NCI-H748 treated with DMSO at 0.1 percent for 48 hours (cell line): ENCODE data around the gene PGM3.
"Not testable (repeated sequence)": the region's sequence is repeated elsewhere in the genome, so short reads cannot be mapped to it uniquely, and the experiment has no call there.

ENCODE experiments used
- DNase-seq: peaks from one replicate; lab custom pipeline; 2025; lab: John Stamatoyannopoulos, UW

Gene PGM3

GRCh38 chr6:83192871-83193746 lies at the start of gene PGM3, which contains the start of gene RWDD2A:
PGM3 (minus strand) TSS chr6:83193265; CDS start chr6:83191012, 2,253 bp downstream.
RWDD2A (plus strand) TSS chr6:83193357; CDS start chr6:83194452, 1,095 bp downstream.
- DNase-seq, result peak; percentile 61

- no peak for DNase-seq
These were observed 38.1 kb upstream of the PGM3 start for GRCh38 chr6:83231146-83231545.

DNA sequence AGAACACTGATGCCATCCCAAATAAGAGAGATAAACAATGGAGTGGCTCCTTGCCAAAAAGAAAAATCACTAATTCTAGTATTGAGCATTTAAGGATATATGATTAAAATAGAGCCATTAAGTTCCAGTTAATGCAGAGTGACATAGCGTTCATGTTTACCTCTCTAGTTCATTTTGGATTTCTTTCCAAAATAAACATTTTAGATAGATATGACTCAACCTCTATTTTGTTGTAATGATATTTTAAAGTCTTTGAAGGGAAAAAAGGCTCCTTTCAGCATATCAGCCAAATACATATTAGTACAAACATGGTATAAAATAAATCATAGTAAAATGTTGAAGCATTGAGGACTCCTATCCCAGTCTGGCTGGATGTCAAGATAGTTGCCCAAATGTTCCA lies 33.5 kb upstream of the PGM3 start:
- no peak for DNase-seq

DNA sequence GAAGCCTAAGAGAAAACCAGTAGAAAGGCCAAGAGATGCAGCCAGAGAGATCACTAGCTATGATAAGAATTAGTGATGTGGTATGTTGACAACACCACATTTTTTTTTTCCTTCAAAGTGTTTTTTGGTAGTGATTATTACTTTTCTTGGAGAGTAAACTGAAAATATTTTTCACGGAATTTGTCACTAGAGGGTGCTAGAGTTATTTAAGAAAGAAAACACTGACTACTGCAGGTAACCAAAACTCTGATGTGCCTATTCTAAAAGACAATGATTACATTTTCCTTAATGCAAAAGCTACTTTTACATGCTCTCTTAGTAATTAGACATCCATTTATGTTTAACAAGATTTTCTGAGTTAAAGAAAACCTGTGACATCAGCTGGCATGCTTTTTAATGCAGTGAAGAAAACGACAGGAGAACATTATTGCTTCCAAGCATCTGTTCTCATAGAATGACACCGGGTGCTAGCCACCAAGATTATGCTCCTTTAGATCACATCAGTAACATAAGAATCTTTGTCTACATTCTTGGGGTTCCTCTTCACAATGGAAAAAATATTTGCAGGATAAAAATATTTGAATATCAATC lies 28.9 kb upstream of the PGM3 start:
- peak; percentile 53 for DNase-seq

GRCh38 chr6:83221276-83221675 lies 28.2 kb upstream of the PGM3 start:
- no peak for DNase-seq

- no peak for DNase-seq
These were observed 27.1 kb upstream of the PGM3 start for GRCh38 chr6:83220121-83220520.

- no peak for DNase-seq
These were observed 25.6 kb upstream of the PGM3 start for GRCh38 chr6:83218646-83219045.

GRCh38 chr6:83216806-83217205 lies 23.7 kb upstream of the PGM3 start:
- no peak for DNase-seq

GRCh38 chr6:83215131-83216047 lies 22.3 kb upstream of the PGM3 start:
- peak; percentile 67 for DNase-seq

- DNase-seq, result no peak
These were observed 9.0 kb upstream of the PGM3 start for GRCh38 chr6:83202031-83202430.

GRCh38 chr6:83199863-83200225 lies 6.8 kb upstream of the PGM3 start:
- no peak for DNase-seq

DNA sequence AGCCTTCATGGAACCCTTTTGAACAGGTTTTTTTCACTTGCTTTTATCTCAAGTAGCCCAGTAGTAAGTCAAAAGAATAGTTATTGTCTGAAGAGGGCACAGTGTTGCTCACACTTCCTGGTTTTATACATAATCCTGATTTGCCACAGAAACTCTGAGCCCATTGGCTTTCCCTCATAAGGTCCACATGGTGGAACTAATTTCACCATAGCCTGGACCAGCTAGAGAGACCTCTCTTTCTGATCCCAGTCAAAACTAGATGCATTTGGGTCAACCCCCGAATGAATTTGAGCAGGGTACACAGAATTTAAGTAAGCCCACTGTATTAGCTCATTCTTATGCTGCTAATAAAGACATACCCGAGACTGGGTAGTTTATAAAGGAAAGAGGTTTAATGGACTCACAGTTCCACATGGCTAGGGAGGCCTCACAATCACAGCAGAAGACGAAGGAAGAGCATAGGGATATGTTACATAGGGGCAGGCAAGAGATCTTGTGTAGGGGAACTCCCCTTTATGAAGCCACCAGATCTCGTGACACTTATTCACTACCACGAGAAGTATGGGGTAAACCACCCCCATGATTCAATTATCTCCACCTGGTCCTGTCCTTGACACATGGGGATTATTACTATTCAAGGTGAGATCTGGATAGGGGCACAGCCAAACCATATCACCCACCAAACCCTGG lies 6.3 kb upstream of the PGM3 start:
- DNase-seq, result no peak

DNA sequence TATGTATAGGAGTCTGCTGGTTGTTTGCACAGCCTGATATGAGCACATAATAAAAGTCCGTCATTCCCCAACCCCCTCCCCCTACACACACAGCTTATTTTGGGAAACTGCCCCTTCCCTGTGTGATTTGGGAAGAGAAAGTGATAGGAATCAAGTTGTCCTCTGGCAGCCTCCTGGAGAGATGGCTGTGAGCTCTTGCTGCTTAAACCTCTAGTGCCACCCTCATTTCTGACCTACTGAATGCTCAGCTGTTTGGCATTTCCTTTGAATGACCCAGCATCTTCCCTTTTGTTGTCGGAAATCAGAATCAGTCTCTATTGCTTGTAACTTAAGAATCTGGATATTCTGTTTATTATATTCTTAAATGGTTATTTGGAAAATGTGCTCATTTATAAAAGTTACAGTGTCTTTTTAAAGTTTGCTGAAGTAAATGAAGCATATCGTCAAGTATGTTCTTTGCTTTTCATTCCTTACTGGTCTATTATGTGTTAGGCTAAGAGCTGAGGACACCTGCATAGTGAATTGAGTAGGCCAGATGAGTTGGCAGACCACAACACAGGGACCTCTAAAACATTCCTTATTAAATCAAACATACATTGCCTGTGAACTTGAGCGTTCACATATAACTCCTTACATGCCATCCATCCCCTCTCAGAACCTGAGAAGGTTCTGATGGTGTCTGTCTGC lies 5.6 kb upstream of the PGM3 start:
- no peak for DNase-seq

DNA sequence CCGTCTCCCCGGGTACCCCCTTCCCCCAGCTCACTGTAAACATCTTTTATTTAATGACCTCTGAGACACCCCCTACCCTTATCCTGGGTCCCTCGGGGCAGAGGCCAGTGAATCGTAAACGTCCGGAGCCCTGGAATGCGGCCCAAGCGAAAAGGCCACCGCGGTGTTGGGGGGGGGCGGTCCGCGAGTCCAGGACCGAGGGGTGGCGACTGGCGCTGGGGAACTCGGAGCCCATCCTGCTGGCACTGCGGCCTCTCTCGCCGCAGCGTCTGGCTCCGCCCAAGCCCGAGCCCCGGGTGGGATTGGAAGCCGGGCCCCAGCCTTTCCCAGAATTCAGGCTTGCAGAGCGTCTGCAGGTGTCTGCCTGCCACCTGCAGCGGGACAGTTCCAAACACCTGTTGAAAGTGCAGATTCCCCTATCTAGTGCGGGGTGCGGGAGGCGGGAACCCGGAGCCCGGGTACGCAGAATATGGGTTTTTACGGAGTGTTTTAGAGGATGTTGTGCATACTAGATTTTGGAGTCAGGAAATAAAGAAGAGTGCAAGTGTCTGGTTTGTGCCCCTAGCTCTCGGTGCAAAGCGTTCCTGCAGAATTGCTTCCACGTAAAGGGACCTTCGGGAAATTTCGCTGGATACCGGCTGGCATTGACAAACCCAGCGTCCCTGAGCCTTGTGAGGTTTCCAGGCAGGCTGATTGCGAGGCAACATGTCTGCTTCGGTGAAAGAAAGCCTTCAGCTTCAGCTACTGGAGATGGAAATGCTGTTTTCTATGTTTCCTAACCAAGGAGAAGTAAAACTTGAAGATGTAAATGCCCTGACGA lies 892 bp upstream of the PGM3 start:
- peak; percentile 40 for DNase-seq

DNA sequence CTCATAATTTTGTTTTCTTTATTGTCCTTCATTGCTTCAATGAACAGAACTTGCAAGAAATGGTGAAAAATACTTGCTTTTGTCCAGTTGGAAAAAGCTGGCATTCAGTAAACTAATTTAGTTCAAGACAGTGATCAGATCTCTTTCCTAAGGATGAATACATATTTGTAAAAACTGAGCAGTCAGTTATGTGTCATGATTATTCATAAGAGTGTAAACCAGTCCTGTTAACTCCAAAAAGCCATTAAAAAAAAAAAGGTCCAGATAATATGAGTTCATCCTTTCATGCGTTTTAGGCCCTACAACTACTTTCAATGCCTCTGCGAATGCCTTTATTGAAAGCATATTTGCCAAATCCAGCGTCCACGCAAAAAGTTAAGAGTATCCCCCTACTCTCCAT lies 609 bp downstream of the PGM3 start:
- DNase-seq, result no peak

DNA sequence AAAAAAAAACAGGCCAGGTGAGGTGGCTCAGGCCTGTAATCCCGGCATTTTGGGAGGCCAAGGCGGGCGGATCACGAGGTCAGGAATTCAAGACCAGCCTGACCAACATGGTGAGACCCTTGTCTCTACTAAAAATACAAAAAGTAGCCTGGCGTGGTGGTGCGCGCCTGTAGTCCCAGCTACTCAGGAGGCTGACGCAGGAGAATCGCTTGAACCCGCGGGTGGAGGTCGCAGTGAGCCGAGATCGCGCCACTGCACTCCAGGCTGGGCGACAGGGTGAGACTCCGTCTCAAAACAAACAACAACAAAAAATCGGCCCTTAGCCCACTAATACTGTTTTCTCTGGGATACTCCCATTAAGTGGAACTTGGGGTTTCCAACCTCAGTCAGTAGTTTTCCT lies 1.1 kb downstream of the PGM3 start:
- DNase-seq, result not testable (repeated sequence)

GRCh38 chr6:83190626-83191025 lies 2.4 kb downstream of the PGM3 start:
- DNase-seq, result no peak

DNA sequence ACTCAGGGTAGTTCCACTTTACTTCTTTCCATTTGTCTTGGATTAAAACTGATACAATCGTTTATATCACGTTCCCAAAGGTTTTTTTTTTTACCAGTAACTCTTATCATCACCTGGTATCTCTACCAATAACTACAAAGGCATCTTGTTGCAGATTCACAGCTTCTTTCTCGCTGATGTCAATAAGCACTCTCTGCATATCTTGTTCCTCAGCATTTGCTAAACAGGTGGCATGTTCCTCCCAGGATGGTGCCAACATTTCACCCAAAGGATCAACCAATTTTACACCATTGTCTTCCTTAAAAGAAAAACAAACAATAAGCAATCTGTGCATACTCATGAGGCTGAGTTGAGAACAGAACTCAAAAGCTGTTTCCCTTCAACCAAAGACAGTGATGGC lies 4.6 kb downstream of the PGM3 start:
- DNase-seq, result no peak

GRCh38 chr6:83185096-83185495 lies 8.0 kb downstream of the PGM3 start:
- DNase-seq, result no peak

DNA sequence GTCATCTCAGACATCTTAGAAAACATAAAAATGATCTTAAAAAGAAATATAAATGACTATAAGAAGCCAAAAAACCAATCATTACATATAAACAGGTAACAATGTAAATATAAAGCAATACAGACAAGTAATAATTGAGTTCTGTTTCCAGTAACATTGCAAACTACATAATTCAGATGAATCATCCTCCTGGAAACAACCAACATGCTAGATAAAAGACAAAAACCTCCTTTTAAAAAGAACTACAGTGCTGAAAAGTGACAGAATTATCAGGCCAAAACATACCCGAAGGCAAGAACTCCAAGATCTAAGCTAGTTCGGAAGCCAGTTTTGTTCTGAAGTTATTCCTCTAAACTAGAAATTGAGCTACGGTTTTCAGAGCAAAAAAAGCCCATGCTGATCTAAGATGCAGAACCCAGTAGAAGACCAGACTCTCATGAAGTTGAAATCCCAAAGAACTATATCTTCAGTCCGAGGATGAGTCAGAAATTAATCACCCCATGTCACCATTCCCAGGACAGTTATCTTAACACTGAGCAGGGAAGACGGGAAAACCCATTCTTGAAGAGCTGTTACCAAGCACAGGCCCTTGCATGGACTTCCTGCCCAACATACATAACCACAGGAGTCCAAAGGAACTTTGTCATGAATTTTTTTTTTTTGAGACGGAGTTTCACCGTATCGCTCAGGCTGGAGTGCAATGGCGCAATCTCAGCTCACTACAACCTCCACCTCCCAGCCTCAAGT lies 9.8 kb downstream of the PGM3 start:
- no peak for DNase-seq
